Lung (tissue), 12 donors: ENCODE data around the gene CDCA4. TPM values are rescaled to one million over a fixed set of nuclear protein-coding genes. Genes with fewer than 3 reads are reported as not detected.

Experiments used
- ATAC-seq: fragments of 200-7000 bp; cut with Tn5 transposase; one replicate; pipeline ENCODE4 v1.9.1; 2020; ENCODE audit warnings: moderate number of reproducible peaks; ENCODE audit not compliant: insufficient read depth, low FRiP score
- DNase-seq, 3 donors: peaks; one replicate each; pipeline ENCODE4 v3.0.0-alpha.2; 2013 to 2017
- H3K27ac ChIP-seq, 2 donors: one replicate each; pipeline ENCODE4 v1.5.1; 2013; ENCODE audit warnings: mild to moderate bottlenecking in 2 of 2, moderate library complexity in 2 of 2, control low read depth in 1 of 2, inconsistent platforms in 1 of 2, low read depth in 1 of 2, low read length in 1 of 2
- H3K27me3 ChIP-seq, 3 donors: one replicate each; pipeline ENCODE4 v1.5.1; 2013; ENCODE audit warnings: low read length in 2 of 3; ENCODE audit not compliant: control insufficient read depth in 3 of 3, insufficient read depth in 3 of 3
- H3K36me3 ChIP-seq, 4 donors: one replicate each; pipeline ENCODE4 v1.5.1; 2013; ENCODE audit warnings: low read length in 4 of 4, mild to moderate bottlenecking in 1 of 4, moderate library complexity in 1 of 4; ENCODE audit not compliant: control insufficient read depth in 4 of 4, insufficient read depth in 4 of 4
- H3K4me1 ChIP-seq, 5 donors: one replicate each; pipeline ENCODE4 v1.5.1; 2013; ENCODE audit warnings: low read length in 5 of 5, mild to moderate bottlenecking in 2 of 5, moderate library complexity in 1 of 5; ENCODE audit not compliant: control insufficient read depth in 5 of 5, insufficient read depth in 5 of 5
- H3K4me3 ChIP-seq: one replicate; pipeline ENCODE4 v1.5.1; 2013; ENCODE audit warnings: mild to moderate bottlenecking, control low read depth, moderate library complexity
- H3K9ac ChIP-seq, 2 donors: one replicate each; pipeline ENCODE4 v1.5.1; 2013; ENCODE audit warnings: low read length in 2 of 2, control low read depth in 1 of 2; ENCODE audit not compliant: insufficient read depth in 1 of 2
- H3K9me3 ChIP-seq, 4 donors: one replicate each; pipeline ENCODE4 v1.5.1; 2013; ENCODE audit warnings: low read length in 3 of 4, mild to moderate bottlenecking in 1 of 4, moderate library complexity in 1 of 4; ENCODE audit not compliant: control insufficient read depth in 4 of 4, insufficient read depth in 3 of 4
- WGBS, 2 donors: extraction: QIAGEN DNeasy Blood & Tissue Kit; methylation state at CpG; one replicate each; pipeline ENCODE4 v1.1.7; 2013; 5-methylcytosine and 5-hydroxymethylcytosine counted together
- polyA plus RNA-seq, 2 donors: library from polyadenylated mRNA; stranded (reverse); fragments of 200-250 nt; gene quantifications; one replicate each; pipeline ENCODE4 v1.2.1, GENCODE V29; 2013
- total RNA-seq, 2 donors: library from RNA; depleted of rRNA in 1 of 2; stranded (reverse); fragments of >200 nt in 1 of 2; gene quantifications; one replicate each; pipeline ENCODE4 v1.2.1, GENCODE V29; 2014 to 2021
- TF ChIP-seq, protein P1 (sequence below): IDR thresholded peaks from 2 replicates; pipeline ENCODE4 v1.5.1; 2012; ENCODE audit warnings: mild to moderate bottlenecking; ENCODE audit errors: control extremely low read depth, extremely low read depth
- donor health status: control.
- donor health status: control.
- donor health status: Bipolar disorder and iron deficiency.
- donor health status: healthy.
- donor health status: DM: yes; HTN: yes; CAD: no.

The CDCA4 gene
- total and polyA plus RNA-seq, 4 donors: 7.5 to 9.8 (median 8.2) TPM

DNA sequence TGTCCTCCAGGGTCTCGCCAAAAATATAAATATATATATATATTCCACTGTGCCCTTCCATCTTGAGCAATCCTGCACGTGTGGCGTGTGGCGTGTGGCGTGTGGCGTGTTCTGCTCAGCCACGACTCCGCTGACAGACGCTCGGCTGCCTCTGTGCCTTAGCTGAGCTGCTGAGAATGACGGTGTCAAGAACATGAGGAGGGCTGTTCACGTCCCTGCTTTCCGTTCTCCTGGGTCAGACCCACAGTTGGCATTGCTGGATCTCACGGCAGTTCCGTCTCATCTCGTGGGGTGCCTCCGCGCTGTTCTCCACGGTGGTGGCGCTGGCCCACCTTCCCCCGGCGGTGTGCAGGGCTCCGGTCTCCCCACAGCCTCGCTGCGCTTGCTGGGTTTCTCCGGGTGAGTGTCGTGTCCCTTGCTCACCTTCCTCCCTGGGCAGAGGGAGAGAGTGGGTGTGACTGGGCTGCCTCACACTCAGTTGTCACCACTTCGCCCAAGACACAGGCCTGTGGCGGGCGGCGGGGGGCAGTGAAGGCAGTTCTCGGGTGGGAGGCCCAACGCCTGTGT lies 34.9 kb upstream of the CDCA4 start:
- peaks cover 0 to 4% (median 0%) of the 10 kb centered on the region in 3 donors for H3K27me3 ChIP-seq
- TF ChIP-seq, protein P1, sequence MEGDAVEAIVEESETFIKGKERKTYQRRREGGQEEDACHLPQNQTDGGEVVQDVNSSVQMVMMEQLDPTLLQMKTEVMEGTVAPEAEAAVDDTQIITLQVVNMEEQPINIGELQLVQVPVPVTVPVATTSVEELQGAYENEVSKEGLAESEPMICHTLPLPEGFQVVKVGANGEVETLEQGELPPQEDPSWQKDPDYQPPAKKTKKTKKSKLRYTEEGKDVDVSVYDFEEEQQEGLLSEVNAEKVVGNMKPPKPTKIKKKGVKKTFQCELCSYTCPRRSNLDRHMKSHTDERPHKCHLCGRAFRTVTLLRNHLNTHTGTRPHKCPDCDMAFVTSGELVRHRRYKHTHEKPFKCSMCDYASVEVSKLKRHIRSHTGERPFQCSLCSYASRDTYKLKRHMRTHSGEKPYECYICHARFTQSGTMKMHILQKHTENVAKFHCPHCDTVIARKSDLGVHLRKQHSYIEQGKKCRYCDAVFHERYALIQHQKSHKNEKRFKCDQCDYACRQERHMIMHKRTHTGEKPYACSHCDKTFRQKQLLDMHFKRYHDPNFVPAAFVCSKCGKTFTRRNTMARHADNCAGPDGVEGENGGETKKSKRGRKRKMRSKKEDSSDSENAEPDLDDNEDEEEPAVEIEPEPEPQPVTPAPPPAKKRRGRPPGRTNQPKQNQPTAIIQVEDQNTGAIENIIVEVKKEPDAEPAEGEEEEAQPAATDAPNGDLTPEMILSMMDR: no peak
- DNase-seq: no peak
- ATAC-seq: no peak
- WGBS, 2 donors: 86 to 93% methylated on average over 30 to 33 of the region's 33 CpGs
- H3K27ac ChIP-seq: no peak overlapping the region
- no peaks in the 10 kb centered on the region for H3K9me3 ChIP-seq
- H3K4me1 ChIP-seq: peaks cover 0 to 22% (median 15%) of the 10 kb centered on the region in 5 donors
- no peak overlapping the region for H3K9ac ChIP-seq
- no peak overlapping the region for H3K4me3 ChIP-seq
- H3K36me3 ChIP-seq: peaks cover 0 to 2% (median 0%) of the 10 kb centered on the region in 4 donors

DNA sequence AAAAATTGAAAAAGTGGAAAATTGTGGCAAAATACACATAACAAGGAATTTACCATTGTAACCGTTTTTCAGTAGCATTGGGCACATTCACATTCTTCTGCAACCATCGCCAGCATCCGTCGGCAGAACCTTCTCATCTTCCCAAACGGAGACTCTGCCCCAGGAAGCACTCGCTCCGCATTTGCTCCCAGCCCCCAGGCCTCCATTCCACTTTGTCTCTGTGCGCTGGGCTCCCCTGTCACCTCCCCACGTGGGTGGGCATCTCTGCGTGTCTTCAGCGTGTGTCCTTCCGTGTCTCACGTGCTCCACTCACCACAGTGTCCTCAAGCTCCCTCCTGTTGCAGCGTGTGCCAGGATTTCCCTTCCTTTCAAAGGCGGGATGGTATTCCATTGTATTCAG lies 34.5 kb upstream of the CDCA4 start:
- TF ChIP-seq, protein P1: no peak
- peaks cover 0 to 17% (median 10%) of the 10 kb centered on the region in 5 donors for H3K4me1 ChIP-seq
- H3K9ac ChIP-seq: no peak overlapping the region
- peaks cover 0 to 3% (median 0%) of the 10 kb centered on the region in 4 donors for H3K36me3 ChIP-seq
- H3K27me3 ChIP-seq: peaks cover 0 to 4% (median 0%) of the 10 kb centered on the region in 3 donors
- H3K27ac ChIP-seq: no peak overlapping the region
- WGBS, 2 donors: 79 to 89% methylated on average over 15 of the region's 15 CpGs
- H3K9me3 ChIP-seq: no peaks in the 10 kb centered on the region
- no peak overlapping the region for H3K4me3 ChIP-seq
- ATAC-seq: no peak
- no peak for DNase-seq

DNA sequence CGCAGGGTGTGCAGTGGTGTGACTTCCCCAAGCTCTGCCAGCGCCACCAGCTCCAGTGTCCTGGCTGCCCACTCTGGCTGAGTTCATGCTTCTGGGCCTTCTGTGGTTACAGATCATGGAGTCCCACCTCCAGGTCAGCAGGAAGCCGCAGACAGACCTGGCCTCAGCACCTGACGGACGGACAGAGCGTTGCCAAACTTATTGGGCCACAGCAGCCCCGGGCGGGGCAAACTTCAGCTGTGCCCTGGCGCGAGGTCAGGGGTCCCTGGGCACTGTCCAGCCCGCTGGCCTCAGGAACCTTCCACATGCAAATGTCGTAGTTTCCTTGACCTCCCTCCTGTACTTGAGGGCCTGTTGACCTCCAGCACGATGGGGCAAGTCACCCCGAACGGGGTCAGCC lies 33.1 kb upstream of the CDCA4 start:
- TF ChIP-seq, protein P1: no peak
- Histone ChIP-seq H3K4me3 (no peak overlapping the region), H3K27me3 (peaks cover 0 to 4% (median 0%) of the 10 kb centered on the region in 3 donors), H3K36me3 (peaks cover 0 to 6% (median 0%) of the 10 kb centered on the region in 4 donors), H3K27ac (no peak overlapping the region), H3K9ac (no peak overlapping the region), H3K4me1 (peaks cover 0 to 9% (median 2%) of the 10 kb centered on the region in 5 donors), H3K9me3 (no peaks in the 10 kb centered on the region)
- no peak for ATAC-seq
- WGBS, 2 donors: 90 to 93% methylated on average over 15 of the region's 15 CpGs
- DNase-seq: no peak
